ENCODE measurements around the gene SLC41A3.

DNA sequence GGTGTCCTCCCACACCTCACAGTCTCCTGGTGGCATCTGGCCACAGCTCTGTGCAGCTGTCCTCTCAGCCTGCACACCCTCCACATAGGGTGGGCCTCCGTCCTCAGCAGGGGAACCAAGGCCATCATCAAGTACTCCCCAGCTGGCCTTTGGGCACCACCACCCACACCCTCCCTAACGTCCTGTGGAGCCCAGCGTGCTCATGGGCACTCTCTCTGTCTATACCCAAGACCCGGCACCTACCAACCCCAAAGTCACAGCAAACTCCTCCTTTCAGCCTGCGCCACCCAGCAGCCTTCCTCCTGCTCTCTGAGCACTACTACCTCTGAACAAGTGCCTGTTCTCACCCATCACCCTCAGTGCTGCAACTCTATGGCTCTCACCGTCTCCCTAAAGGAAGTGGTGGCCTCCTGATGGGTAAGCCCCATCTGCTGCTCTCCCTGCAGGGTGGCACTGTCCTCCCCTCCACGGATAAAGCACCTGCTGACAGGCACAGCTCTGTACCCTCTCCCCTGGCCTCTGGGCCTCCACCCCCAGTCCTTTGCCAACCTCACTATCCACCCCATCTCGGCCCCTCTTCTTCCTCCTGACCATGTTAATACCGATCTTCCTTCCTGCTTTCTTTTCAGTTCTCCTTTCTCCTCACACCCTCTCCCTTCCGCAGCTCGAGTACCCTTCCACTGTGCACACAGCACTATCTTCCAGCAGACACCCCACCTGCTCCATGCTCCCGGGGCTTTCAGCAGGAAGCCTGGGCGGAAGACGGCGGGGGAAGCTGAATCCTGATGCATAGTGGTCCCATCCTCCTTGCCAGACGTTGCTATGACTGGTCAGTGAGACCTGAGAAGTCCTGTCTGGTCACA lies 31.5 kb downstream of the SLC41A3 start:
- TF ChIP-seq, protein P1, sequence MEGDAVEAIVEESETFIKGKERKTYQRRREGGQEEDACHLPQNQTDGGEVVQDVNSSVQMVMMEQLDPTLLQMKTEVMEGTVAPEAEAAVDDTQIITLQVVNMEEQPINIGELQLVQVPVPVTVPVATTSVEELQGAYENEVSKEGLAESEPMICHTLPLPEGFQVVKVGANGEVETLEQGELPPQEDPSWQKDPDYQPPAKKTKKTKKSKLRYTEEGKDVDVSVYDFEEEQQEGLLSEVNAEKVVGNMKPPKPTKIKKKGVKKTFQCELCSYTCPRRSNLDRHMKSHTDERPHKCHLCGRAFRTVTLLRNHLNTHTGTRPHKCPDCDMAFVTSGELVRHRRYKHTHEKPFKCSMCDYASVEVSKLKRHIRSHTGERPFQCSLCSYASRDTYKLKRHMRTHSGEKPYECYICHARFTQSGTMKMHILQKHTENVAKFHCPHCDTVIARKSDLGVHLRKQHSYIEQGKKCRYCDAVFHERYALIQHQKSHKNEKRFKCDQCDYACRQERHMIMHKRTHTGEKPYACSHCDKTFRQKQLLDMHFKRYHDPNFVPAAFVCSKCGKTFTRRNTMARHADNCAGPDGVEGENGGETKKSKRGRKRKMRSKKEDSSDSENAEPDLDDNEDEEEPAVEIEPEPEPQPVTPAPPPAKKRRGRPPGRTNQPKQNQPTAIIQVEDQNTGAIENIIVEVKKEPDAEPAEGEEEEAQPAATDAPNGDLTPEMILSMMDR (IDR thresholded peaks at IDR 0.05), result no peak
- TF ChIP-seq POLR2A (IDR thresholded peaks at IDR 0.05), result no peak
